HL-60 (cell line): ENCODE data around the gene CCDC17.

Experiments used
- GABPA ChIP-seq: IDR thresholded peaks from 2 replicates; pipeline ENCODE4 v1.6.1; 2012; ENCODE audit warnings: low read depth
- POLR2AphosphoS5 ChIP-seq: IDR thresholded peaks from 2 replicates; pipeline ENCODE4 v1.6.1; 2012; ENCODE audit warnings: low read depth
- SPI1 ChIP-seq: IDR thresholded peaks from 2 replicates; pipeline ENCODE4 v1.6.1; 2012; ENCODE audit warnings: low read depth, mild to moderate bottlenecking, borderline replicate concordance
- TF ChIP-seq, protein P1 (sequence below): IDR thresholded peaks from one replicate; pipeline ENCODE4 v1.5.1; 2011; ENCODE audit warnings: low read length, control low read depth, inconsistent platforms; ENCODE audit not compliant: insufficient read depth
- TF ChIP-seq, protein P2 (sequence below): IDR thresholded peaks from 2 replicates; pipeline ENCODE4 v1.6.1; 2012; ENCODE audit warnings: low read depth; ENCODE audit not compliant: insufficient replicate concordance

GRCh38 chr1:45656573-45657226, 32.8 kb upstream of the CCDC17 start:
- no peak for TF ChIP-seq POLR2AphosphoS5
- TF ChIP-seq, protein P1, sequence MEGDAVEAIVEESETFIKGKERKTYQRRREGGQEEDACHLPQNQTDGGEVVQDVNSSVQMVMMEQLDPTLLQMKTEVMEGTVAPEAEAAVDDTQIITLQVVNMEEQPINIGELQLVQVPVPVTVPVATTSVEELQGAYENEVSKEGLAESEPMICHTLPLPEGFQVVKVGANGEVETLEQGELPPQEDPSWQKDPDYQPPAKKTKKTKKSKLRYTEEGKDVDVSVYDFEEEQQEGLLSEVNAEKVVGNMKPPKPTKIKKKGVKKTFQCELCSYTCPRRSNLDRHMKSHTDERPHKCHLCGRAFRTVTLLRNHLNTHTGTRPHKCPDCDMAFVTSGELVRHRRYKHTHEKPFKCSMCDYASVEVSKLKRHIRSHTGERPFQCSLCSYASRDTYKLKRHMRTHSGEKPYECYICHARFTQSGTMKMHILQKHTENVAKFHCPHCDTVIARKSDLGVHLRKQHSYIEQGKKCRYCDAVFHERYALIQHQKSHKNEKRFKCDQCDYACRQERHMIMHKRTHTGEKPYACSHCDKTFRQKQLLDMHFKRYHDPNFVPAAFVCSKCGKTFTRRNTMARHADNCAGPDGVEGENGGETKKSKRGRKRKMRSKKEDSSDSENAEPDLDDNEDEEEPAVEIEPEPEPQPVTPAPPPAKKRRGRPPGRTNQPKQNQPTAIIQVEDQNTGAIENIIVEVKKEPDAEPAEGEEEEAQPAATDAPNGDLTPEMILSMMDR: no peak
- no peak for TF ChIP-seq SPI1
- no peak for TF ChIP-seq GABPA
- TF ChIP-seq, protein P2, sequence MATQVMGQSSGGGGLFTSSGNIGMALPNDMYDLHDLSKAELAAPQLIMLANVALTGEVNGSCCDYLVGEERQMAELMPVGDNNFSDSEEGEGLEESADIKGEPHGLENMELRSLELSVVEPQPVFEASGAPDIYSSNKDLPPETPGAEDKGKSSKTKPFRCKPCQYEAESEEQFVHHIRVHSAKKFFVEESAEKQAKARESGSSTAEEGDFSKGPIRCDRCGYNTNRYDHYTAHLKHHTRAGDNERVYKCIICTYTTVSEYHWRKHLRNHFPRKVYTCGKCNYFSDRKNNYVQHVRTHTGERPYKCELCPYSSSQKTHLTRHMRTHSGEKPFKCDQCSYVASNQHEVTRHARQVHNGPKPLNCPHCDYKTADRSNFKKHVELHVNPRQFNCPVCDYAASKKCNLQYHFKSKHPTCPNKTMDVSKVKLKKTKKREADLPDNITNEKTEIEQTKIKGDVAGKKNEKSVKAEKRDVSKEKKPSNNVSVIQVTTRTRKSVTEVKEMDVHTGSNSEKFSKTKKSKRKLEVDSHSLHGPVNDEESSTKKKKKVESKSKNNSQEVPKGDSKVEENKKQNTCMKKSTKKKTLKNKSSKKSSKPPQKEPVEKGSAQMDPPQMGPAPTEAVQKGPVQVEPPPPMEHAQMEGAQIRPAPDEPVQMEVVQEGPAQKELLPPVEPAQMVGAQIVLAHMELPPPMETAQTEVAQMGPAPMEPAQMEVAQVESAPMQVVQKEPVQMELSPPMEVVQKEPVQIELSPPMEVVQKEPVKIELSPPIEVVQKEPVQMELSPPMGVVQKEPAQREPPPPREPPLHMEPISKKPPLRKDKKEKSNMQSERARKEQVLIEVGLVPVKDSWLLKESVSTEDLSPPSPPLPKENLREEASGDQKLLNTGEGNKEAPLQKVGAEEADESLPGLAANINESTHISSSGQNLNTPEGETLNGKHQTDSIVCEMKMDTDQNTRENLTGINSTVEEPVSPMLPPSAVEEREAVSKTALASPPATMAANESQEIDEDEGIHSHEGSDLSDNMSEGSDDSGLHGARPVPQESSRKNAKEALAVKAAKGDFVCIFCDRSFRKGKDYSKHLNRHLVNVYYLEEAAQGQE: no peak
